DMS153 (cell line): ENCODE results near the gene INPP5K.
"Not testable (repeated sequence)": the region's sequence is repeated elsewhere in the genome, so short reads cannot be mapped to it uniquely, and the experiment has no call there.

Source experiments
- DNase-seq: peaks from one replicate; lab custom pipeline; 2025; lab: John Stamatoyannopoulos, UW

Gene INPP5K

DNA sequence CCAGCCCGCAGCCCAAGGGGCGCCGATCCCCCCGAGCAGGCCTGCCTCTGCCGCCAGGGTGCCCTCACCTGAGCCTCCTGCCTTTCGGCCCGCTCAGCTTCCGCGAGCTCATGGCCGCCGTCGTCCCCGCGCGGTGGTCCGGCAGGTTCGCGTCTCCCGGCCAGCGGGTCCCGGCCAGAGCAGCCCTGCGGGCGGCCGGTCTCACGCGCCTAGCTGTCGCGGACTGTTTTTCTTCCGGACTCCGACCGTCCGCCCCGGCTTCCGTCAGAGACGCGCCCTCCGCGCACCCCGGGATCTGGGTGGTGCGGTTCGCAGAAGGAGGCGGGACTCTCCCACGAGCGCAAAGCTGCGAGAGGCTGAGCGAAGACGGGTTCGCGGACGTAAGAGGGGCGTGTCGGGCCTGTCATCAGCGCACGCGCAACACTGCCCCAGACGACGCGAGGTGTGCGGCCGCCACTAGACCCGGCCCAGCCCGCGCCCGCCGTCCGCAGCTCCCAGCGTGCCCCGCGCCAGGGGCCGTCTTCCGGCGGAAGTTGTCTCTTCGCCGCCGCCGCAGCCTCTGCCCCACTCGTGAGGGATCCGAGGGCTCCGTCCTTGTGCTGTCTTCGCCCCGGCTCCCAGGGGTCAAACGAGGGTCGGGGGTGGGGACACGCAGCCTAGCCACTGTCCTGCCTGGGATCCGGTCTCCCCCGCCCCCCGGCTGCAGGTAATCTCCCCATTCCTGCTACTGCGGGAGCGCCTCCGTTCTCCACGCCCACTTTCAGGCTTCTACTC is at the start of gene INPP5K:
INPP5K (minus strand) TSS at position 225 of the 774 bp plus-strand sequence; CDS start at position 112, 113 bp downstream.
- peak; percentile 88 for DNase-seq

DNA sequence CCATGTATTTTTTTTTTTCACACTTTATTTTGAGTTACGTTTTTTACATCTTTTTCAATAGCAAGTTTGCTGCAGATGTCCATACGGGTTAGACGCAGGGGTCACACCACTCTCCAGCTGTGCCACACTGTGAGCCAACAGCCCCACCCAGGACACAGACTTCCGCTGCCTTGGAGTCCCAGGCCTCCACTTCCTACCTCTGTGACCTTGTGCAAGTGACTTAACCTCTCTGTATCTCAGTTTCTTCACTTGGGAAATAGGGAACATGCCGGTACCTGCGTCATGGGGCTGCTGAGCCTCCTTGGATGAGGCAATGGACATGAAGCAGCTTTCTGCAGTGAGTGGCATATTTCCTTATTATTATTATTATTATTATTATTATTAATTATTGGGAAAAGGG is 49.5 kb upstream of the INPP5K start:
- no peak for DNase-seq

DNA sequence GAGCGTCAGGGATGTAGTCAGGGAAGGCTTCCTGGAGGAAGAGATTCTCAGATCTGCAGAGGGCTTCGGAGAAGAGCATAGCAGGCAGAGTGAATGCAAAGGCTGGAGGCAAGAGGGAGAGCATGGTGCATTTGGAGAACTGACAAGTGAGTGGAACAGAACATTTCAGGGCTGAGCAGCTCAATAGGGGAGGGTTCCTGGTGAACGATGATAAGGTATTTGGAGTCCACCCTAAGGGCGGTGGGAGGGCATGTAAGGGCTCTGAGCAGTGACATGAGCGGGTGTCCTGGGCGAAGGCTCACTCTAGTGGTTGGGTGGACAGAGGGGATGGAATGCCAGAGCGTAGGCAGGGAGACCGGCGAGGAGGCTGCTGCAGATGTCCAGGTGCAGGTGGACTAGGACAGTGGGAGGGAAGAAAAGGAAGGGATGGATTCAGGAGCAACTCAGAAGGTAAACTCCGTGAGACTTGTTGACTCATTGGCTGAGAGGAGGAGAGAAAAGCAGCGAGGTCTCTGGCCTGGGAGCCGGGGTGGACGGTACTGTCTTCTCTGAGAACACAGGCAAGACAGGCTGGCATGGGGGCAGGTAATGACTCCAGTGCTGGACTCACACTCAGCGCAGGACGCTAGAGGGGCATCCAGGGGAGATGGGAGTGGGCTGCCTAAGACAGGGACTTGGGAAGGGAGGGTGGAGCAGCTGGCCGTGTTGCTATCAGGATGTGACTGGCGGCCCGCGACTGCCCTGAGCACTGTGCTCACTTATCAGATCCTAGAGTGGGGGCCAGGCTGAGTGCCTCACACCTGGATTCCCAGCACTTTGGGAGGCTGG is 47.6 kb upstream of the INPP5K start:
- DNase-seq, result no peak

DNA sequence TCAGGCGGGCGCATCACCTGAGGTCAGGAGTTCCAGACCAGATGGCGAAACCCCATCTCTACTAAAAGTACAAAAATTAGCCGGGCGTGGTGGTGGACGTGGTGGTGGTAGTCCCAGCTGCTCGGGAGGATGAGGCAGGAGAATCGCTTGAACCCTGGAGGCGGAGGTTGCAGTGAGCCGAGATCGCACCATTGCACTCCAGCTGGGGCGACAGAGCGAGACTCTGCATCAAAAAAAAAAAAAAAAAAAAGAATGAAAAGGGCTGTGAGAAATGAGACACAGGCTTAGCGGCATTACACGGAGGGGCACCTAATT is 47.0 kb upstream of the INPP5K start:
- not testable (repeated sequence) for DNase-seq

DNA sequence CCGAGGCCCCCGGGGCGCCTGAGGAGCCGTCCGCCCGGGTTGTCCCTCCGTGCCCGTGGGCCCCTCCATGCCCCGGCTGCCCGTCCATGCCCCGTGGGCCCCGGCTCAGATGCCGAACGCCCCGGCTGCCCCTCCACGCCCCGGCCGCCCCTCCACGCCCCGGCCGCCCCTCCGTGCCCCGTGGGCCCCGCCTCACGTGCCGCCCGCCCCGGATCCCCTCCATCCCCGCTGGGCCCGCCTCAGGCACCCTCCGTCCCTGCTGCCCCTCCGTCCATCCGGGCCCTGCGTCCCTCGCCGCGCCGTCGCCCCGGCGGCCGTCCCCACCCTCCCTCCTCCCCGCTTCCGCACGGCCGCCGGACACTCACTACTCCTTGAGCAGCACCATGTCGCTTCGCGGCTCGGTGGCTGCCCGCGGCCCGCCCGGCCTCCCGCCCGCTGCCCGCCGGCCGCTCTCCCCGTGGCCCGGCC is 45.8 kb upstream of the INPP5K start:
- no peak for DNase-seq

DNA sequence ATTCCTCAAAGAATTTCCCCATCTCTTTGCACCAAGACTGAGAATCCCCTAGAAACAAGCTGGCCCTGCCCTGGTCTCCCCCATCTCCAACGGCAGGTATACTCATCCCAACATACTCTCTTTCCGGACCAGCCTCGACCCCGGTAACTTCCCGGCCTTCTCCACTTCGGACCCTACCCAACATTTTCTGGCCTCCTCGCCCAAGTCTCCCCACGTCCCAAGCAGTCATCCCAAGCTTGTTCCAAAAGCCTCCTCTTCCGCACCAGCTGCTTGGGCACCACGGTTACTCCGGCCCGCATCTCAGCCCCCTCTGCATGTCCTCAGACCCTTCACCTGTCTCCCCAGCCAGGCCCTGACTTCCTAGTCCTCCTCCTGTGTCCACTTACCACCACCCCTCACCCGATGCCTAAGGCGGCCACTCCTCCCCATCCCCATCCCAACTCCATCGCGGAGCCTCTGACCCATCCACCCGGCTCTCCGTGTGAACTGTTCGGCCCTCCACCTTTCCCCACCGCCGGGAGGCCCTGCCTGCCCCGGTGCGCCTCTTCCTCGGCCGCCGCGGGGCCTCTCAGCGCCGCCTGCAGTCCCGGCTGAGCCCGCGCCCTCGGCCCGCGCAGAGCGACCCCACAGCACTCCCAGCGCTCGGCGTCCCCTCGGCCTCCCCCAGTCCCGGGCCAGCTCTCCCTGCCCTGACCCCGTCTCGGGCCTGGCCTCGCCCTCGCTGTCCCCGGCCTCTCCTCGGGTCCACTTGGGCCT is 45.2 kb upstream of the INPP5K start:
- DNase-seq, result no peak

DNA sequence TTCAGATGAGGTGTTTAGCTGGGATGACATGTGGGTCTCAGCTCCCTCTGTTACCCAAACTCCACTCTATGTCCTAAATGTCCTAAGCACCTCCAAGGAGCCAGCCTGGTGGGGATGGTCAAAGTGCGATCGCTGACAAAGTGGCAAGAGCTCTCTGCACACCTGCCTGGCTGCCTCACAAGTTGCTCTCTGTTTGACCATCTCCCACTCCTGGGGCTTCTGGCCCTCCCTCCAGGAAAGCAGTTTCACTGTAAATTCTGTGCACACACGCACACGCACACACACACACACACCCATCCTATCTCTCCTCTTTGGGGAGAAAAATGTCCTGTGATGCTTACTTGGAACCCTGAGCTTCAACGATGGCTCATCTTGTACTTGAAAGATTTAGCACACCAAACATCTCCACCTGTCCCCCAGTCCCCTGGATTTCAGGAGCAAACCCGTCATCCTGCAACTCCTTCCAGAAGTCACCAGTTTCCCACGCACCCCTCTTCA is 44.5 kb upstream of the INPP5K start:
- no peak for DNase-seq

DNA sequence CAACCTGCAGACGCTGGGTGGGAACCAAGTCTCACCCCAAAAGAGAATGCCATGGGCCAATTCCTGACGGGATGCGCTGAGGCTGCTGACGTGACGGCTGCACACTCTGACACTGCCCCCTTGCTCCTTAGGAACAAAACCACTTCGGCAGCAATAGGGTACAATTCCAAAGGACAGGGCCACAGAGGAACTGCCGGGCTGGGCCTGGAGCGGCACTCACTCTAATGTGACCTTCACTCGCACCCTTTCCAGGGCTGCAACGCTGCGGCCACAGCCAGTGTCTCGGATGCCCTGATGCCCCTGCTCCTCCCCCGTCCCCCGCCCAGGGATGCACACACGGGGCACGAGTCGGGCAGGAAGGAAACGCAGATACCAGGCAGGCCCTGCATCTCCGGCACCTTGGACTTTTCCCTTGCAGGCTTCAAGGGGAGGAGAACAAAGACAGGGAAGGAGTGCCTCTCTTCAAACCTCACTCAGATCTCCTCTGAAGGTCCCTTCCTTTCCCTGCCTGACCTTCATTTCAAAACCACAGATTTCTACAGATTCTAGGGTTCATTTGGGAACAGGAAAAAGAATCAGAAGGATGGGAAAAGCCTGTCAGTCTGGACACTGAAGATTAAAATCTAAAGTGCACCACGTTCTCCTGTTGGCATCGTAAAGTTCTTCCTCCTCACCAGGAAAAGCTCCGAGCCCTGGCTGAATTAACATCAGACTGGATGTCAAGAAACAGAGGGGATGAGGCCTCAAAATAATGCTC is 43.9 kb upstream of the INPP5K start:
- DNase-seq, result no peak

DNA sequence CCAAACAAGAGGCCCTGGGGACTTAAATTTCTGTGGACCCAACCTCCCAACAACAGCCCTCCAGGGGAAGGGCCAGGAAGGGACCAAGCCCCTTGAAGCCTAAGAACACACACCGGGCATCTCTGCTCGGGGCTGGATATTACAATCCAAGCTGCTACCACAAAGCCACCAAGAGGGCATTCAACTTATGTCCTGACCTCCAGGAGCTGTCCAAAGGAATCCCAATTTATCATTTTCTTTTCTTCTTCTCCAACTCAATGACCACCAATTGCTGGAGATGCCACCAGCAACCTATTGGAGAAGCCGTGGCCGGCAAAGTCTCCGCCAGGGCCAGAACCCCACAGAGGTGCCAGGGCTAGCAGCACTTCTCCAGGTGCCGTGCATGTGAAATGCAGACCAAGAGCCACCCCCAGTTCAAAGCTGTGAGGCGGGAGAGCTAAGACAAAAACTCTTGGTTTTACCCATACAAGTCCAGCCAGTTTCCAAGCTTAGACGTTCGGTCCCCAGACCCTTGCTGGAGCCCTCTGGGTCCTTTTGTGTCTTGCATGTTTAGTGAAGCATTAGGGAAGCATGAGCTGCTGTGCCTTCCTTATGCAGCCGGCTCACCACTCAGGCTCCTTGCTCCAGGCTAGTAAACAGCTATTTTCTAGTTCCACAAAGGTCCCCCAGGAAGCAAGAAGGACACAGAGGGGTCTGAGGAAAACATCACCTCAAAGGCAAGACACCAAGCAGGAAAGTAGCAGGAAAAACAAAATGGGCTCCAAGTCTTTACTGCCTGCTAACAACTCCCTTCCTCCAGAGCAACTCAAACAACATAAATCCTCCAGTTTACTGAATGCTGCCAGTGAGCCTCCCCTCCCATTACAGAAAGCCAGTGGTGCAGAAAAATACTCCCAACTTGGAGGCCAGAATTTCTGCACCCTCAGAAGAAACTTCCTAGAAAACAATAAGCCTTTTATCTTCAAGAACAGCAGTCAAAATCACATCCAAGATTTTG is 42.9 kb upstream of the INPP5K start:
- no peak for DNase-seq

DNA sequence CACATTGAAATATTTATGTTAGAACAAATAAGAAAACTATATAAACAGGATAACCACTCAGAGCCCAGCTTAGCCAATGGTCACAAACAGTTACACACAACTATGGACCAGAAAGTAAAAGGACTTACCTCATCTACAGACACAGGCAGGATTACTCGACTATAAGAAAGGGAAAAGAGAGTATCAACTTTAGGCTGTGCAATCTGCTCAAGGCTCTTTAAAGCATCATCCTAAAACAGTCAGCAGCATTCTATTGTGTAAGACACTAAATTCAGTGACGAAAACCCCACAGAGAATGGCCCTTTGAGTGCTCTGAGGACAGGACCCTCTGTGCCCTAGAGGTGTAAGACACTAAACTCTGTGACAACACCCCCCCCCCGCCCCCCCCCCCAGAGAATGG is 42.0 kb upstream of the INPP5K start:
- DNase-seq, result no peak

DNA sequence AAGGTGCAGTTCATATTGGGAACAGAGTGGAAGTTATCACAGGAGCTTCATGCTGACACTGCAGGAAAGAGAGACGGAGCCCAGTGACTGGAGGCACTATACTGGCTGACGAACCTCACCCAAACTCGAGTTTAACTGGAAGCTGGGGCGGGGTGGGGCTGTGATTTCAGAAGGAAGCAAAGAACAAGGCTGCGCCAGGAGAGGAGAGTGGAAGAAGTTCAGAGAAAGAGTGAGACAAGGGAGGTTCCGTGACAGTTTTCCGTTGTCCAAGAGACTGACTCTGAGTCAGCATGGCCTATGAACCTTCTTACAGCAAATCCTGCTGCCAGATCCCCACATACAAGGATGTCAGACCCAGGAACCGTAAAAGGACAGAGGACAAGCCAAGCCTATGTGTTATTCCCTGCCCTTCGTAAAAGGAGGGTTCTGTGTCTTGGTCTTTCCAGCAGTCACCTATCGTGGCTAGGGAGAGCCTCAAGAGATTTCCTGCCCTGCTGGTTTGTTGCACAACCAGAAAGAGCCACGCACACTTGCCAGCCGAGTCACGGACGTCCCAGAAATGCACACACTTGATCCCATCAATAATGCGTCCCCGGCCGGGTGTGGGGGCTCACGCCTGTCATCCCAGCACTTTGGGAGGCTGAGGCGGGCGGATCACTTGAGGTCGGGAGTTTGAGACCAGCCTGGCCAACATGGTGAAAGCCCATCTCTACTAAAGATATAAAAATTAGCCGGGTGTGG is 41.1 kb upstream of the INPP5K start:
- DNase-seq, result no peak

DNA sequence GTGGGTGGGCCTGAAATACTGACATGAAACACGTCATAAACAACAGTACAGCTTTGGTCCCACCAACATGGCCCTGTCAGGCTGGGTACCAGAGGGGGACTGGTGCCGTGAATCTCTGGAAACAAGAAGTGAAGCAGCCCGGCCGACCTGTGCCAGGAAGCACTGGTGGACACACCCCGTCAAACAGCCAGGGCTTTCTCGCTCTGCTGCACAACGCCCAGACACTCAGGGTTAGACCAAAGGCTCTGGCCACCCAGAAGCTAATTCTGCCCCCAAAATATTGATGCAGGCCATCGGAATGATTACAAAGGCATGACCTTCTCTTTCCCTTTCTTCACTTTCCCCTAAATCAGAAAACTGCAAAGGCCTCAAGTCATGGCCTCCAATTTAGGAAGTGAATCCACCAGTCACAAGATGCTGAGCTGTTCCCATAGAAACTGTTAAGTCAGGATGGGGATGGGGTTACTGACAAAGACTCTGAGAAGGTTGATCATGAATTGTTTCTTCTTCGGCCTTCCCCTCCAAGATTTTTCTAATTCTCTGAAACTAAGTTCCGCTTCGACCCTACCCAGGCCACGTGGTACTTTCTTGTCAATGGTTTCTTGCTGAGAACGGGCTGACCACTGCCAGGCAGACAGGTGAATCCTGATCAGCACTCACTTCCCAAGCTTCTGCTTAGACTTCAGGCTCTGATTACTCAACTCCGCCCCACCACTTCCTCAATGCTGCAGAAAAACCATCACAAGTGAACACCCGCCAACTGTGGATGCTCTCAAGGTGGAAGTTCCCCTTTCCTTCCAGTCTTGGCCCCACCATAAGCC is 39.4 kb upstream of the INPP5K start:
- no peak for DNase-seq

DNA sequence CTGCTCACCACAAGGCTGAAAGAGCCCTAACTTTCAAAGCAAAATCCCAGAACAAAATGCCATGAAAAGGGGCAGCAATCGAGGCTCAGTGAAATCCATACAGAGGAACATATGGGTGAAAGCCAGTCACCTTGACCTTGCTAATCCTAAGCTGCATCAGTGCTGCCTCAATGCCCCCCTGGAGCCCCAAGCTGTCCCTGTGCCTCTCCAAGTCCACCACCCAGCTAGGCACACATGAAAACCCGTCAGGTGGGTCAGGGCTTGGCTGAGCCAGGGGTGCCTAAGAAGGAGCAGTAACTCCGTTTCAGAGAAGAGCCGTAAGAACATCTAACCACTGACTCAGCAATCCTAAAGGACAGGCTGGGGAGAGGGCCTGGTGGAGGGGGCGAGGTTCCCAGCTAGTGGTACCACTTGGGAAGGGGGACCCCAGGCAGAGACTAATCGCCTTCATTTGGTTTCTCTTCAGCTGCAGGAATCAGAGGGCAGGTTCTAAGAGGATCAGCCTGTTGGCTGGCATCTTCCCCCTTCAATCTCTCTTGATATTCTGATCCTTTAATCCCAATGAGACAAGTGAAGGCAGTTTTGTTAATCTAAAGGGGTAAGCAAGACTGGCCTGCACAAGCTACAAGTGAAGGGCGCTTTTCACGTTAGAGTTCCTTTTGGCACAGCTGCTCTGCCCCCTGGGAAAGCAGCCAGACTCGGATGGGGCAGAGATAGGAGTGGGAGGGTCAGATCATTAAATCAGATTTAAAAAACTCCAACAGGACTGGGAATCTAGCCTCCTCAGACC is 38.5 kb upstream of the INPP5K start:
- no peak for DNase-seq

DNA sequence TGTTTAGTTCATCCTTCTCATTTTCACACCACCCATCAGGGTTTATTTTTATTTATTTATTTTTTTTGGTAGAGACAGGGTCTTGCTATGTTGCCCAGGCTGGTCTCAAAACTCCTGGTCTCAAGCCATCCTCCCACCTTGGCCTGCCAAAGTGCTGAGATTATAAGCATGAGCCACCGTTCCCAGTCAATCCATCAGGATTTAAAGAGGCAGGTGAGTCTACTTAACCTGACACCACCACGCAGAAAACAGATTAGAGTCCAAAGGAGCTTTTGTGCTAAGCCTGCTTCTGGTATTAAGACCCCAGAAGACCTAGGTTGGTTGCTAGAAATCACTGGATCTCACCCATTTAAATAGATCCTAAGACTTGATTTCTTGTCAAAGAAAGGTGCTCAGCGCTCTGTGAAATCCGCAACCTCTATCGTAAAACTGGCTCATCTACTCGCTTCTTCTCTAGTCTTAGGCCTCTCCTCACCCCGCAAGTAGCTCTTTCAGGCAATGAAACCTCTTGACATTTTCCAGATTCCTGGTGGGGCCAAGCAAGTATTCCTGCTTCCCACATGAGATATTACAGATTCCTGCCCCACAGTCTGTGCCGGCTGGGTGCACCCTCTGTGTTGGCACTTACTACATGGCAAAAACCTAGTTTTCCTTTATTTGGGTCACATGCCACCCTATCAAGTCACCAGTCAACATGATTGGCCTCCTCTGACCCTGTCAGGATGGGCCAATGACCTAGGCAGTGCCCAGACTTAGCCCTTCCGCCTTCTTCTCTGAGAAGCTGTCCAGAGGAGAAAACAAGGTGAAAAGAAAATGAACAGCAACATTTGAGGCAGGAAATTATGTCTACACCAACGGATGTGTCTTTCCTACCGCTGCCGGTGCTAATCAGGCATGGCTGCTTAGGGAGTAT is 37.2 kb upstream of the INPP5K start:
- DNase-seq, result no peak

DNA sequence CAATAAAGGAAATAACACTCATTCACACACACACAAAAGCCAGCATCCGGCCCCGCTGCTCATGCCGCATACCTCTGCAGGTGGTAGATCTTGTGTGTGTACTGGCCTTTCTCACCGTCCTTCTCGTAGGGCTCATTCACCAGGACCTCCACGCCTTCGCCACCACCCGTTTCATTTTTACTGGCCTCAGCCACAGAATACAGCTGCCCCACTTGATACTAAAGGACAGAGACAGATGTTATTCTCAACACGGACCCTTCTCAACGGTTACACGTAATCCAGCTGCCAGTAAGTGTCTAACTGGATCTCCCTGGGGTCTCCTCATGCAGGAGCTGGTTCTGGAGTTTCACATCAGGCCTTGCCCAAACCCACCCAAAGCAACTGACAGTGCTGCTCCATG is 36.5 kb upstream of the INPP5K start:
- DNase-seq, result no peak

DNA sequence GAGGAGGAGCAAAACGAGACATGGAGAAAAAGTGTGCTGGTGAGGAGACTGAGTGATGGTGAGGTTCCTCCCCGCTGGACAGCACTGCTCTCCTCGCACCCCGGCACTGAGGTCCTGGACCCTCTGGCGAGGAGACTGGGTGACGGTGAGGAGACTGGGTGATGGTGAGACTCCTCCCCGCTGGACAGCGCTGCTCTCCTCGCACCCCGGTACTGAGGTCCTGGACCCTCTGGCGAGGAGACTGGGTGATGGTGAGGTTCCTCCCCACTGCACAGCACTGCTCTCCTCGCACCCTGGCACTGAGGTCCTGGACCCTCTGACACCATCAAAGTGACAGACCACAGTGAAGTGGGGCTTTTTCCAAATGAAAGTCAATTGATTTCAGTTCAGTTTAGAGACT is 35.3 kb upstream of the INPP5K start:
- DNase-seq, result no peak

DNA sequence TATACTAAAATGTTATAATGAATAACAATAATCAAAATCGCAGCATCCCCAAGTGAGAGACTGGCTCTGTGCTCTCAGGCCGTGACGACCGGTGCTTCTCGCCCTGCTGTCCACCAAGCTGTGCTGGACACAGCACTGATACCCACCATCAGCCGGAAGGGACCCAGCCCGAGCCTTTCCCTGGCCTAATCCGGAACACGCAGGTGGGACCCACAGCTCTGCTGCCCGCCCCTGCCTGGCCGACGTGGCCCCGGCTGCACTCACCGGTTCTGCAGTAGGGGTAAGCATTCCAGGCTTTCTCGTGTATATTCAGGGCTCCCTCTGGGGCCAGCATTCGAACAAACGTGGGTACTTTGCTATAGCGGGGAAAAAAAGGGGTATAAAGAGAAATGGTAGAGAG is 31.6 kb upstream of the INPP5K start:
- no peak for DNase-seq
